ENCODE measurements around the gene BTBD9.

DNA sequence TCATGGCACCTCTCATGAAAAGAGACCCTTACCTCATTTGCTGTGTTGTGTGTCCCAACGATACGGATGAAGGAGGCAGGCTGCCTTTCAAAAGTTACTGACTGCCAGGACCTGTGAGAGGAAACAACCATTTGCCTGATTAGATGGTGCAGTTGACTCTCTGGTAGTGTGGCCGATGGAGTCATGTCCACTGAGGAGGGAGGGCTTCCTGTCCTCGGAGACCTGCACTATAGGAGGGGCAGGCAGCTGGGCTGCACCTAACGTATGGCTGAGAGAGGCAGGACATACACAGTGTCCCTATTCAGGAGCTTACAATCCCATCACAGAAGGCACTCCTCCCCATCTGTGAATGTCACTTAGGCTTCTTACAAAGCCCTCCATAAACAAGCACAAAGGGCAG, 447.2 kb downstream of the BTBD9 start:
- no peak for TF ChIP-seq POLR2A (IDR thresholded peaks at IDR 0.05)
- TF ChIP-seq, protein P1, sequence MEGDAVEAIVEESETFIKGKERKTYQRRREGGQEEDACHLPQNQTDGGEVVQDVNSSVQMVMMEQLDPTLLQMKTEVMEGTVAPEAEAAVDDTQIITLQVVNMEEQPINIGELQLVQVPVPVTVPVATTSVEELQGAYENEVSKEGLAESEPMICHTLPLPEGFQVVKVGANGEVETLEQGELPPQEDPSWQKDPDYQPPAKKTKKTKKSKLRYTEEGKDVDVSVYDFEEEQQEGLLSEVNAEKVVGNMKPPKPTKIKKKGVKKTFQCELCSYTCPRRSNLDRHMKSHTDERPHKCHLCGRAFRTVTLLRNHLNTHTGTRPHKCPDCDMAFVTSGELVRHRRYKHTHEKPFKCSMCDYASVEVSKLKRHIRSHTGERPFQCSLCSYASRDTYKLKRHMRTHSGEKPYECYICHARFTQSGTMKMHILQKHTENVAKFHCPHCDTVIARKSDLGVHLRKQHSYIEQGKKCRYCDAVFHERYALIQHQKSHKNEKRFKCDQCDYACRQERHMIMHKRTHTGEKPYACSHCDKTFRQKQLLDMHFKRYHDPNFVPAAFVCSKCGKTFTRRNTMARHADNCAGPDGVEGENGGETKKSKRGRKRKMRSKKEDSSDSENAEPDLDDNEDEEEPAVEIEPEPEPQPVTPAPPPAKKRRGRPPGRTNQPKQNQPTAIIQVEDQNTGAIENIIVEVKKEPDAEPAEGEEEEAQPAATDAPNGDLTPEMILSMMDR (IDR thresholded peaks at IDR 0.05): no peak
